KOPT-K1 (cell line): ENCODE measurements around the gene FBLN5.

Experiments used
- H3K27ac ChIP-seq: fragments of 200-600 bp; sonication (generic); 2 replicates; pipeline ENCODE4 v1.5.1; 2016; ENCODE audit warnings: antibody characterized with exemption, mild to moderate bottlenecking, low read depth, low read length; ENCODE audit not compliant: poor library complexity, severe bottlenecking
- H3K36me3 ChIP-seq: fragments of 200-600 bp; sonication (generic); 2 replicates; pipeline ENCODE4 v1.5.1; 2017; ENCODE audit warnings: antibody characterized with exemption, mild to moderate bottlenecking, low read length, moderate library complexity; ENCODE audit not compliant: insufficient read depth
- H3K9me3 ChIP-seq: fragments of 200-600 bp; sonication (generic); 2 replicates; pipeline ENCODE4 v1.5.1; 2017; ENCODE audit warnings: antibody characterized with exemption, low read length, mild to moderate bottlenecking; ENCODE audit not compliant: insufficient read depth, poor library complexity, severe bottlenecking

Gene FBLN5

GRCh38 chr14:91830777-91831176, 116.7 kb downstream of the FBLN5 start:
- H3K27ac ChIP-seq: no peak overlapping the region

GRCh38 chr14:91829511-91829910, 118.0 kb downstream of the FBLN5 start:
- no peaks in the 10 kb centered on the region for H3K36me3 ChIP-seq
- no peaks in the 10 kb centered on the region for H3K9me3 ChIP-seq
- no peak overlapping the region for H3K27ac ChIP-seq

More at GRCh38 chr14:91830777-91831176, 116.7 kb downstream of the FBLN5 start:
- H3K9me3 ChIP-seq: no peaks in the 10 kb centered on the region
- H3K36me3 ChIP-seq: no peaks in the 10 kb centered on the region

- Histone ChIP-seq H3K27ac (no peak overlapping the region), H3K36me3 (no peaks in the 10 kb centered on the region), H3K9me3 (no peaks in the 10 kb centered on the region)
Observed at GRCh38 chr14:91827746-91828145, 119.7 kb downstream of the FBLN5 start.
